Hepatocyte (in vitro differentiated cells): ENCODE results near the gene RPS27.

ENCODE experiments used
- EZH2phosphoT487 ChIP-seq: fragments of 200-600 bp; sonication (generic); IDR thresholded peaks from one replicate; pipeline ENCODE4 v1.6.1; 2018; ENCODE audit warnings: antibody characterized with exemption, mild to moderate bottlenecking, low read depth, moderate library complexity; ENCODE audit not compliant: unreplicated experiment, severe bottlenecking
- TF ChIP-seq, protein P1 (sequence below): fragments of 200-600 bp; sonication (generic); IDR thresholded peaks from 2 replicates; pipeline ENCODE4 v1.5.1; 2016; ENCODE audit warnings: antibody characterized with exemption, mild to moderate bottlenecking; ENCODE audit not compliant: poor library complexity

DNA sequence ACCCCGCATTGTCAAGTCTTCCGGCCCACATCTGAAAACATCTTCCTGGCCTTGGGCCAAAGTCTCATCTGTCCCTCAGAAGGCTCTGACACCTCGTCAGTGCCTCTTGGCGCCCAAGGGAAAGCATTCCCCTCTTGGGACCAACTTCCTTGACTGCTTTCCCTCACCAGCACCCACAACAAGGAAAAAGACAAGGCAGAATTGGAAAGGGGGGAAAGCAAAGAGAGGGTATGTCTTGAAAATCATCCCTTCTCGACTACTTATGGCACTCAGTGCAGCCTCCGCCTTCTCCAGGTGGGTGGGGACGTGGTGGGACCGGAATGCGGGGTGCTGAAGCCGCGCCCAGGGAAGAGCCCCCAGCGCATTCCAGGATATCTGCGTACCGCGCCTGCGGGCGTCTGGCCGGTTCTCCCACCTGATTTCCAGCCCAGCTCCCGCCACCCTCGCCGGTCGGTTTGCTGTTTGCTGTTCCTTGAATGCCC is 26.7 kb upstream of the RPS27 start:
- TF ChIP-seq, protein P1, sequence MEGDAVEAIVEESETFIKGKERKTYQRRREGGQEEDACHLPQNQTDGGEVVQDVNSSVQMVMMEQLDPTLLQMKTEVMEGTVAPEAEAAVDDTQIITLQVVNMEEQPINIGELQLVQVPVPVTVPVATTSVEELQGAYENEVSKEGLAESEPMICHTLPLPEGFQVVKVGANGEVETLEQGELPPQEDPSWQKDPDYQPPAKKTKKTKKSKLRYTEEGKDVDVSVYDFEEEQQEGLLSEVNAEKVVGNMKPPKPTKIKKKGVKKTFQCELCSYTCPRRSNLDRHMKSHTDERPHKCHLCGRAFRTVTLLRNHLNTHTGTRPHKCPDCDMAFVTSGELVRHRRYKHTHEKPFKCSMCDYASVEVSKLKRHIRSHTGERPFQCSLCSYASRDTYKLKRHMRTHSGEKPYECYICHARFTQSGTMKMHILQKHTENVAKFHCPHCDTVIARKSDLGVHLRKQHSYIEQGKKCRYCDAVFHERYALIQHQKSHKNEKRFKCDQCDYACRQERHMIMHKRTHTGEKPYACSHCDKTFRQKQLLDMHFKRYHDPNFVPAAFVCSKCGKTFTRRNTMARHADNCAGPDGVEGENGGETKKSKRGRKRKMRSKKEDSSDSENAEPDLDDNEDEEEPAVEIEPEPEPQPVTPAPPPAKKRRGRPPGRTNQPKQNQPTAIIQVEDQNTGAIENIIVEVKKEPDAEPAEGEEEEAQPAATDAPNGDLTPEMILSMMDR, result no peak
- TF ChIP-seq EZH2phosphoT487, result no peak
